Astrocyte of the spinal cord (primary cell): ENCODE measurements around the gene COA4.

Experiments used
- DNase-seq: peaks from one replicate; pipeline ENCODE4 v3.0.0; 2011; ENCODE audit warnings: low read depth, low spot score
- H3K4me3 ChIP-seq: 2 replicates; pipeline ENCODE4 v1.5.1; 2011; ENCODE audit warnings: low read depth, mild to moderate bottlenecking, low read length, moderate library complexity
- in situ Hi-C: cut with HindIII; loops from 2 replicates; pipeline ENCODE4 v1.10.0; 2017; ENCODE audit warnings: low sequenced_read_pairs
- TF ChIP-seq, protein P1 (sequence below): IDR thresholded peaks from 2 replicates; pipeline ENCODE4 v1.5.1; 2012; ENCODE audit warnings: low read depth, mild to moderate bottlenecking, low read length, inconsistent platforms

COA4 gene

DNA sequence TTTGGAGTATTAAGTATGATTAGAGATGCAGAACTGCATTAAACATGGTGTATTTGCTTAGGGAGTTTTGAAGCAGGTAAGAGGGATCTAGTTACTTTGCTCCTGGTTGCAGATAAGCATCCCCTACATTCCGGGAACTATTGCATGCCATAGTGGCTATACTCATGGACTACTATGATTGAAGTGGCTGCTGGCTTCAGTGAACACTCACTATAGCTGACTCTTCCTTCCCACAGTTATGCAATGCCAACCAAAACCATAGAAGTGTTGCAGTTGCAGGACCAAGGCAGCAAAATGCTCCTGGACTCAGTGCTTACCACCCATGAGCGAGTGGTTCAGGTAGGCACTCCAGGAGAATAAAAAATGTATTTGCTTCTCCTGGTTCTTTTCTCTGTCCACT, 17.0 kb downstream of the COA4 start:
- no peak overlapping the region for H3K4me3 ChIP-seq
- DNase-seq: no peak
- TF ChIP-seq, protein P1, sequence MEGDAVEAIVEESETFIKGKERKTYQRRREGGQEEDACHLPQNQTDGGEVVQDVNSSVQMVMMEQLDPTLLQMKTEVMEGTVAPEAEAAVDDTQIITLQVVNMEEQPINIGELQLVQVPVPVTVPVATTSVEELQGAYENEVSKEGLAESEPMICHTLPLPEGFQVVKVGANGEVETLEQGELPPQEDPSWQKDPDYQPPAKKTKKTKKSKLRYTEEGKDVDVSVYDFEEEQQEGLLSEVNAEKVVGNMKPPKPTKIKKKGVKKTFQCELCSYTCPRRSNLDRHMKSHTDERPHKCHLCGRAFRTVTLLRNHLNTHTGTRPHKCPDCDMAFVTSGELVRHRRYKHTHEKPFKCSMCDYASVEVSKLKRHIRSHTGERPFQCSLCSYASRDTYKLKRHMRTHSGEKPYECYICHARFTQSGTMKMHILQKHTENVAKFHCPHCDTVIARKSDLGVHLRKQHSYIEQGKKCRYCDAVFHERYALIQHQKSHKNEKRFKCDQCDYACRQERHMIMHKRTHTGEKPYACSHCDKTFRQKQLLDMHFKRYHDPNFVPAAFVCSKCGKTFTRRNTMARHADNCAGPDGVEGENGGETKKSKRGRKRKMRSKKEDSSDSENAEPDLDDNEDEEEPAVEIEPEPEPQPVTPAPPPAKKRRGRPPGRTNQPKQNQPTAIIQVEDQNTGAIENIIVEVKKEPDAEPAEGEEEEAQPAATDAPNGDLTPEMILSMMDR: no peak
- in situ Hi-C loops: no loop called here

DNA sequence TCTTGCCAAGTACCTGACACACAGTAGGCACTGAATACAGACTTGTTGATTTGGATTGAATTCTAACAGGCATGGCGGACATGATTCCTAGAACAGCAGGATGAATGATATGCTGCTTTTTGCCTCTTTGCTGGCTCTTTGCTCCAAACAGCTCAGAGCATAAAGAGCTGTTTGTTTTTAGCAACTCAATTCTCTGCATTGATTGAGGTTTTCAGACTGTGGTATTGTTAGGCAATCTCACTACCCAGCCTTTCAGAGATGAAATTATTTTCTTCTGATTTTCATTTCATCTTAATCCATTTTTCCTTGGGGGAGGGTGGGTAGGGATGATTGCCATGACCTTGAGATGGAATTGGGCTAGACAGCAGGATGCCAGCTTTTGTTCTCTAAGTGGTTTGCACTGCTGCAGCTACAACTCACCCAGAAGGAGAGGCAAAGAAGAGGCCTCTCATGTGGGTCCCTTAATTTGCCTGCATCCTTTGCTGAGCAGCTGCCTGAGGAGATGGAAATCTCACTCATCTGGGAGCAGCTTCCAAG, 20.5 kb downstream of the COA4 start:
- H3K4me3 ChIP-seq: no peak overlapping the region
- in situ Hi-C loops: no loop called here
- DNase-seq: no peak
- TF ChIP-seq, protein P1: no peak

DNA sequence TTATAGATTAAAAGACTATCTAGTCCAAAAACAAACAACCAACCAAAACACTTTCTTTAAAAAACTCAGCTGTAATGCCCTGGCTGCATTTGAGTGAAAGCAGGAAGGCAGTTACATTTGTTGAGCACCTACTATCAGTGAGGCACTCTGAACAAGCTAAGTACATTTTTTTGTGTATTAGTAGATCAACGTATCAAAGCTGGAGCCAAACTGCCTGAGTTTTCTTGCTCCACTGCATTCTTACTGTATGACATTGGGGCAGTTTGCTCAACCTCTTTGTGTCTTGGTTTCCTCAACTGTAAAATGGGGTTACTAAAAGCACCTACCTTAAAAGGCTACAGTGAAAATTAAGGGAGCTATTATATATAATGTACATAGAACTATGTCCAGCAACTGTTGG, 22.0 kb downstream of the COA4 start:
- TF ChIP-seq, protein P1: no peak
- no peak overlapping the region for H3K4me3 ChIP-seq
- in situ Hi-C loops: no loop called here
- no peak for DNase-seq

DNA sequence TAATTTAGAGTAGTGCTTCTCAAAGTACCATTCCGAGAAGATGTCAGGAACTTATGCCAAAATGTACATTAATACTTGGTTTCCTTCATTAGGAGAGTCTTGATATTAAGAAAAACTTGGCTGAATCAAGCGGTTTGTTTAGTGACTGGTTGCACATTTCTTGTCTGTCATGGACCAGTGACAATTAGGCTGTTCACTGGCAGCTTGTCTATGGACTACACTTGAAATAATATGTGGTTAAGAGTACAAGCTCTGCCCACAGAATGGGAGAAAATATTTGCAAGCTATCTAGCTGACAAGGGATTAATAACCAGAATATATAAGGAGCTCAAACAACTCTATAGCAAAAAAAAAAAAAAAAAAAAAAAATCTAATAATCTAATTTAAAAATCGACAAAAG, 24.6 kb downstream of the COA4 start:
- in situ Hi-C loops: no loop called here
- H3K4me3 ChIP-seq: no peak overlapping the region
- DNase-seq: no peak
- TF ChIP-seq, protein P1: no peak

DNA sequence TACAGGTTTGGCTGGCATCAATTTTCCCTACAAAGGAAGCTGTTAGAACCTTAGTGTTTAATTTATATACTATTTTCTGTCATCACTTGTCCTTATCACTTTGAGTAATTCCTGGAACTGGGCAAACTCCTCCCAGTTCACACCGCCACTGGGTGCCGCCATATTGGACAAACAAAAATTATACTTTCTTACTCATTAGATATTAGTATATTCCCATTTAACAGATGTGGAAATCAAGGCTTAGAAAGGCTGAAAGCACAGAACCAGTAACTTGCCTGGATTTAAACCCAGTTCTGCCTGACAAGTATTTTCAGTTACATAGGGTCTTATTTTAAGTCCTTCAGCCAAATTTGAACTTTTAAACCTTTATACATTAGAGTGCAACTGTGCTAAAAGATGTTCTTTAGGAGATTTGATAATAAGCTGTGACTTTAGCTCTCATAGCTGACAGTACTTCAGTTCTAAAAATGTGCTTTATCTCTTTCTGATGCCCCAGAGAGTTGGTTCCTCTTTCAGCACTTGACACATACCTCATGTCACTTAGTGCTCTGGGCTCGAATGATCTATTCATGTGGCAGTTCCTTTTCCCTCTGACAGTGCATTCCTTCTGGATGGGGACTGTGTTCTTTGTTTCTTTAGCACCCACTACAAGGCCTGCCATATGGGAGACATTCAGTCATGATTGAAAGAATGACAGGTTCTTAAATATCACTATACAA, 25.4 kb downstream of the COA4 start:
- in situ Hi-C loops: no loop called here

GRCh38 chr11:73839123-73839457, 37.6 kb downstream of the COA4 start:
- no peak for DNase-seq
- TF ChIP-seq, protein P1: no peak
- in situ Hi-C loops: no loop called here
- H3K4me3 ChIP-seq: no peak overlapping the region

More for the DNA sequence above, 25.4 kb downstream of the COA4 start:
- TF ChIP-seq, protein P1: no peak
- no peak for DNase-seq
- H3K4me3 ChIP-seq: no peak overlapping the region
